Measurements from ENCODE around the gene NPM1.

Gene NPM1

DNA sequence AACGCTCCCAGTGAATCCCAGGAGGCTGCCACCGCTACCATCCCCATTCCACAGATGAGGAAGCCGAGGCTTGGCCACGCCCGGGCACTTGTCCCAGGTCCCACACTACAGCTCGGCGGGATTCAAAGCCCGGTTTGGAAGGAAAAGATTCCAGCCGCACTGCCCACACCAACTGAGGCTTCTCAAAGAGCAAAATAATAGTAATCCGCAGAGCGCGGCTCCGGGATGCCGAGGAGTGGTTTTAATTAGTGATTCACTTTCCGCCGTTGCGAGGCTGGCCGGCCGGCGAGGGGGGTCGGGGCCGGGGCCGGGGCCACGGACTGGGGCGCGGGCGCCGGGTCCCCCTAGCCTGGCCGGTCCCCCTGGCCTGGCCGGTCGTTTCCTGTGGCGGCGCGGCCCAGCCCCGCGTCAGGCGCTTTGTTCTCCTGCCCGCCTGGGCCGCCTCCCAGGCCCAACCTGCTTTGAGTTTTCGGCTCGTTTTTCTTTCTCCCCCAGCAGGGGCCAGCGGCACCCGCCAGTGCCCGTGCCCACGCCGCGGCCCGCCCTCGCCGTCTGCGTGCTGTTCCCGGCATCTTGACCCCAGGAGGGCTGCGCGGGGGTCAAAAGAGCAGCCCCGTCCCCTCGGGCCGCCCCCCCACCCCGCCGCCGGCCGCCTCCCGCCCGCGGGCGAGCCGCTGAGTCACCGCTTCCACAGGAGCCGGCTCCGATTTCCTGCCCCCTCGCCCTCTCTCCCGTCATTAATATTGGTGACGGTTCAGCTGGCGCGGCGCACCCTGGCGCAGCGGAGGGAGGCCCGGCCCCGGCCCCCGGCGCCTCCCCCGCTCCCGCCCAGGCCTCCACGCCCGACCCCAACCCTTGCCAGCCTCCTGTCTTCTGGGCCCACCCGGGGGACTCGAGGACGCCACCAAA, 63.0 kb downstream of the NPM1 start:
- DNase-seq (ENCODE audit: low read depth), result no peak

DNA sequence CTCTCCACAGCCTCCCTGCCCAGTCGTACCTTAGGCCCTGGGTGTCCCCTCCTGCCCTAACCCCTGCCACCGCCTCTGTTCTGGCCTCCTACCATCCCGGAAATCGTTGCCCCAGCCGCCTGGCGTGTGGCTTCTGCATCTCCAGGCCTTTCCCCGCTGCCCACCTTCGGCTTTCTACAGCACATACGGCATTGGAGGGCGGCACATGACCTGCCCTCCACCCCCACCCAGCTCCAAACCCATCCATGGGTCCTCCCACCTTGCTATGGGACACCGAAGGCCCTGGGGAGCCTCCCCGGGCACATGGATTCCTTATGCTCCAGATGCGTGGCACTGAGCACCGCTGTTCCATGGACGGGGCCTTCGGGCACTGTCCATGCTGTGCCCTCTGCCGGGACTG, 63.8 kb downstream of the NPM1 start:
- DNase-seq (ENCODE audit: low read depth), result no peak

DNA sequence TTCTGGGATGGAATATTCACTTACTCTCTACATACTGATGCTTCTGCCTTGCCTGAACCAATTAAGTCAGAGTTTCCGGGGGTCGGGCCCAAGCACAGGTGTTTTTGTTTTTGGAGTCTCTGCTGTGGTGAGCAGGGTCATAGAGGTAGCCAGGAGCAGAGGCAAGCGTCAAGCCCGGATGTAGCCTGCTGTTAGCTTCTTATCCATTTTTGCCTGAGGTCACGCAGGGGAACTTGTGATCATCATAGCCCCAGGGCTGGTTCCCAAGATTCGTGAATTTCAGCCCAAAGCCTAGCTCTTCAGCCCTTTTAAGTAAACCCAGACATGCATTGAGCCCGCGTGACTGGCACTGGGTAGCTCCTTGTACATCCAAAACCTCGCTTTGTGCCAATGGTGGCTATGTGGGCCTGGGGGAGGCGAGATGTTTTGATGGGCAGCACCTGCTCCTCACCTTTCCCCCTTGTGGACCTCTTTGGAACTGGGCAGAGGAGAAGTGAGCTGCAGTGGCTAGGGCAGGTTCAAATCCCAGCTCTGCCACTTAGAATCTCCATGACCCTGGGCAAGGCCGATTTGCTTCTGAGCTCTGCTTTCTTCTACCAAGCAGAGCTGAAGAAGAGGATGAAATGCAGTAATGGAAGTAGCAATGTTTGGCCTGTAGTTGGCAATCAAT, 65.5 kb downstream of the NPM1 start:
- DNase-seq (ENCODE audit: low read depth), result no peak

DNA sequence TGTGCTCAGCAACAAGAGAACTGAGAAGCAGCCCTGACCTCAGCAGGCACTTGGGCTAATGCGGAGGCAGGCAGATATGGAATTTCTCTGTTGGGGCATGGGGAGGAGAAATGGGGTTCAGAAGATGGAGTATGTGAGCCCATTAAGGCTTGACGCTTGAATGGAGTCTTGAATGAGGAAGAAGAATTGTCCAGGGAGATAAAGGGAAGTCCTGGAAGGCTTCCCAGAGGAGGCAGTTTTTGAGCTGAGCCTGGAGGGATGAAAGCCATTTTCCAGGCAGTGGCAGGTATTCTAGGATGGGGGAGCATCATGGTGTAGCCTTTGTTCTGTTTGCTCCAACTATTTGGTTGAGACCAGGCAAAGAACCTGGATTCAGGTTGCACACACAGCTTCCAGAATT, 66.3 kb downstream of the NPM1 start:
- no peak for DNase-seq (ENCODE audit: low read depth)

DNA sequence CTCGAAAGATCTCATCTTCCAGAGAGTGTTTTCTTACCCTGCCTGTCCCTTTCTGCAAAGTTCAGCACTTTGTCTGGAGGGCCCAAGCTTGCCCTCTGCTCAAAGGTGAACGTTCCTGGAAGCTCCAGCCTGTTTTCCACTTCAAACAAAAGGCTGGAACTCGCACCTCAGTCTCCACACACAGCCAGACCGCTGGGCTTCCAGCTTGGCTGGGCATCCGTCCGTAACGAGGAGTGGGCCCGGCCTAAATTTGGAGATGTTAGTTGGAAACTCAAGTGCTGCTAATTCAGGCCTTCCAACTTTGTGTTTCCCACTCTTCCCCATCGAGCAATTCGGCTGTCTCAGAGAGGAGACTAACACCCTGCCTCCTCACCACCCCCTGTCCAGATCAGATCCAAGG, 66.9 kb downstream of the NPM1 start:
- DNase-seq (ENCODE audit: low read depth), result no peak

DNA sequence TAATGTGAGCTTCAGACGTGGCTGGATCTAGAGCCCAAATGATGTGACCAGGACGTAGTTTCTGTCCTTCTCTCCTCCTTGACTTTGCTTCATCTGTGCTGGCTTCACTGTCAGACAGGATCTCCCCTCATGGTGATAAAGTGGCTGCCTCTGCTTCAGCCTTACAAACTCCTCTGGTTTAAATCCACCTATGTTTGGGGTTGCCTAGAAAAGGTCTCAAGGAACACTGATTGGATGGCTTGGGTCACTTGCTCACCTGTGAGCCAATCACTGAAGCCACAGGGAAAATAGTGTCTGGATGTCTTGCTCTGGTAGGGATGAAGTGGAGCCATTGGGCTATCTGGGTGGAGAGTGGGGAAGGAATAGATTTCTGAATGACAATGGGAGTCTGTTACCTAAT, 67.9 kb downstream of the NPM1 start:
- DNase-seq (ENCODE audit: low read depth), result no peak

DNA sequence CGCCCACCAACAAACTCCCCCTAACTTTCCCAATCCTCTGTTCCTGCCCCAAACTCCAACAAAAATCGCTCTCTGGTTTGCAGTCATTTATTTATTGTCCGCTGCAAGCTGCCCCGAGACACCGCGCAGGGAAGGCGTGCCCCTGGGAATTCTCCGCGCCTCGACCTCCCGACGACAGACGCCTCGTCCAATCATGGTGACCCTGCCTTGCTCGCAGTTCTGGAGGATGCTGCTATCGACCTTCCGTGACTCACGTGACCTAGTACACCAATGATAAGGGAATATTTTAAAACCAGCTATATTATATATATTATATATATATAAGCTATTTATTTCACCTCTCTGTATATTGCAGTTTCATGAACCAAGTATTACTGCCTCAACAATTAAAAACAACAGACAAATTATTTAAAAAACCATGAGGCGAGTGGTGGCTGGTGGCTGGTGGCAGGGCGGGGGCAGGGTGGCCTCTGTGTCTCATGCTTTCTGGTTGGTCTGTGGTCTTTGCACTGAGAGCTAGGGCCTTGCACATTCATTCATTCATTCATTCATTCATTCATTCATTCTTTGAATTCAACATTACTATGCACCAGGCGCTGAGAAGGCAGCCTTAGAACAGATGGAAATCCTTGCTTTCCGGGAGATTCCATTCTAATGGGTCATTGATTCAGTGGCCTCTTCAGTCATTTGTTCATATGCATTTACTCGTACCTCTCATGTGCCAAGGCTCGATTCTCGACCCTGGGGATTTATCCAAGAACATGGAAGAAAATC, 69.7 kb downstream of the NPM1 start:
- no peak for DNase-seq (ENCODE audit: low read depth)

DNA sequence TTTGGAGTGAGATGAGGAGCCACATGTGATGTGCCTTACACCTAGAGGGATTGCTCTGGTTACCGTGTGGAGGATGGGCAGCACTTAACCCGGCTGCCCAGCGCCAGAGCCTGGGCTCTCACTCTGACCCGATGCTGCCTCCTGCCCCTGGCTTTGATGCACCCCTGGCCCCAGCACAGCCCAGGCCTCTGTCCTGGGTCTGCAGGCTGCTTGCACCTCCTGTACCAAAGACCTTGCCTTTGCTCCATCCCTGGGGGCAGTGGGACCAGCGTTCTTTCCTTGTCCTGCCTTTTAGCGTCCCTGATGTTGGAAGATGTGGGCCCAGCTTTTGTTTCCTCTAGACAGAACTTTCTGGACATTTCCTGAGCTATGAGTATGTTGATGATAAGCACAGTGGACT, 72.2 kb downstream of the NPM1 start:
- no peak for DNase-seq (ENCODE audit: low read depth)
